Peyer's patch (tissue), 4 donors: ENCODE results near the gene PRX.

ENCODE experiments used
- CTCF ChIP-seq, 6 experiments: fragments of 450-650 bp in 4 of 6; fragments of 200-600 bp in 2 of 6; sonication (generic) in 1 of 6; IDR thresholded peaks; one replicate each; pipeline ENCODE4 v1.5.1; 2017 to 2019; ENCODE audit warnings: antibody characterized with exemption in 6 of 6, mild to moderate bottlenecking in 3 of 6, moderate library complexity in 1 of 6
- POLR2A ChIP-seq, 2 donors: fragments of 450-650 bp; IDR thresholded peaks; one replicate each; pipeline ENCODE4 v1.5.1; 2017; ENCODE audit warnings: antibody characterized with exemption in 2 of 2, mild to moderate bottlenecking in 2 of 2, moderate library complexity in 2 of 2

- TF ChIP-seq POLR2A (IDR thresholded peaks at IDR 0.05) (no peak), CTCF (IDR thresholded peaks at IDR 0.05) (no peak)
Observed at GRCh38 chr19:40420451-40420765, 7.2 kb upstream of the PRX start.
